Bronchial epithelial cell (primary cell): ENCODE measurements around the gene SEPTIN1. TPM values are rescaled to one million over a fixed set of nuclear protein-coding genes. Genes with fewer than 3 reads are reported as not detected.

ENCODE experiments used
- DNase-seq: peaks from one replicate; pipeline ENCODE4 v3.0.0-alpha.2; 2010; ENCODE audit warnings: low read depth
- FAIRE-seq: peaks from 2 replicates; lab custom pipeline; 2011; peaks lifted over from hg19 to GRCh38; lab: Jason Lieb, UNC
- H3K27me3 ChIP-seq: 2 replicates; pipeline ENCODE4 v1.5.1; 2011; ENCODE audit warnings: low read length; ENCODE audit not compliant: control insufficient read depth, insufficient read depth
- H3K36me3 ChIP-seq: 2 replicates; pipeline ENCODE4 v1.5.1; 2011; ENCODE audit warnings: low read length; ENCODE audit not compliant: control insufficient read depth, insufficient read depth
- H3K4me3 ChIP-seq: 2 replicates; pipeline ENCODE4 v1.5.1; 2011; ENCODE audit warnings: mild to moderate bottlenecking, low read depth, low read length, control low read depth
- total RNA-seq: library from RNA; depleted of rRNA; stranded (reverse); fragments of >200 nt; gene quantifications from 2 replicates; pipeline ENCODE4 v1.2.1, GENCODE V29; 2014
- TF ChIP-seq, protein P1 (sequence below): IDR thresholded peaks from 2 replicates; pipeline ENCODE4 v1.5.1; 2011; ENCODE audit warnings: mild to moderate bottlenecking, moderate library complexity, low read length, control low read depth, inconsistent platforms; ENCODE audit not compliant: insufficient read depth, severe bottlenecking

SEPTIN1 gene
- total RNA-seq, 1 donor from 2014 or later, result under 0.01 TPM

DNA sequence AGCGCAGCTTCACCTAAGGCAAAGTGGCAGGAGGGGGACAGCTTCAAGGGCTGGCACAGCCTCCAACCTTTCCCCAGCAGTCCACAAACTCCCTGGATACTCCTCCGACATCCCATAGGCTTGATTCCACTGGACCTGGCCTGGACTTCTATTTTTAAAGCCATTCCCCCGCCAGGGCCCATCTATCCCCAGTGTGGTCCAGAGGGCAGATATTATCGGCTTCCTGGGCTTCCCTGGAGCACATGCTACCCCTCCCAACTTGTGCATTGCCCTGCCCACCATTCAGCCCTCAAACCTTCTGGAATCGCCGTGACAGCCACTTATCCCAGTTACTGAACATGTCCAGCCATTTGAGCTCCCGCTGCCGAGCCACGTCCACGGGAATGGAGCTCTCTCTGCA, 17.2 kb downstream of the SEPTIN1 start:
- Histone ChIP-seq H3K27me3 (no peaks in the 10 kb centered on the region), H3K36me3 (peaks cover 19% of the 10 kb centered on the region), H3K4me3 (no peak overlapping the region)
- DNase-seq (no peak), FAIRE-seq (no peak)
- TF ChIP-seq, protein P1, sequence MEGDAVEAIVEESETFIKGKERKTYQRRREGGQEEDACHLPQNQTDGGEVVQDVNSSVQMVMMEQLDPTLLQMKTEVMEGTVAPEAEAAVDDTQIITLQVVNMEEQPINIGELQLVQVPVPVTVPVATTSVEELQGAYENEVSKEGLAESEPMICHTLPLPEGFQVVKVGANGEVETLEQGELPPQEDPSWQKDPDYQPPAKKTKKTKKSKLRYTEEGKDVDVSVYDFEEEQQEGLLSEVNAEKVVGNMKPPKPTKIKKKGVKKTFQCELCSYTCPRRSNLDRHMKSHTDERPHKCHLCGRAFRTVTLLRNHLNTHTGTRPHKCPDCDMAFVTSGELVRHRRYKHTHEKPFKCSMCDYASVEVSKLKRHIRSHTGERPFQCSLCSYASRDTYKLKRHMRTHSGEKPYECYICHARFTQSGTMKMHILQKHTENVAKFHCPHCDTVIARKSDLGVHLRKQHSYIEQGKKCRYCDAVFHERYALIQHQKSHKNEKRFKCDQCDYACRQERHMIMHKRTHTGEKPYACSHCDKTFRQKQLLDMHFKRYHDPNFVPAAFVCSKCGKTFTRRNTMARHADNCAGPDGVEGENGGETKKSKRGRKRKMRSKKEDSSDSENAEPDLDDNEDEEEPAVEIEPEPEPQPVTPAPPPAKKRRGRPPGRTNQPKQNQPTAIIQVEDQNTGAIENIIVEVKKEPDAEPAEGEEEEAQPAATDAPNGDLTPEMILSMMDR, result no peak

DNA sequence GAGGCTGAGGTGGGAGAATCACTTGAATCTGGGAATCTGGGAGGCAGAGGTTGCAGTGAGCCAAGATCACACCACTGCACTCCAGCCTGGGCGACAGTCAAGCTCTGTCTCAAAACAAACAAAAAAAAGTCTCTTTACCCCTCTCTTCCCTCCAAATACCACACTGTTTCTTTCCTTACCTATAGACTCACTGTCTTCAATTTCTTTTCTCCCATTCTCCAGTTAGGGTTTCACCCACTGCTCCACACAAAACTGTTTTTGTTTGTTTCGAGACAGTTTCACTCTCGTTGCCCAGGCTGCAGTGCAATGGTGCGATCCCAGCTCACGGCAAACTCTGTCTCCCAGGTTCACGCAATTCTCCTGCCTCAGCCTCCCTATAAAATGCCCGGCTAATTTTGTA, 21.2 kb downstream of the SEPTIN1 start:
- no peak overlapping the region for H3K4me3 ChIP-seq
- no peak for DNase-seq
- TF ChIP-seq, protein P1, result no peak
- FAIRE-seq, result no peak
- no peaks in the 10 kb centered on the region for H3K27me3 ChIP-seq
- H3K36me3 ChIP-seq, result peaks cover 21% of the 10 kb centered on the region

GRCh38 chr16:30359871-30360170, 22.5 kb downstream of the SEPTIN1 start:
- no peaks in the 10 kb centered on the region for H3K27me3 ChIP-seq
- DNase-seq (no peak), FAIRE-seq (no peak)
- H3K36me3 ChIP-seq, result peaks cover 13% of the 10 kb centered on the region
- TF ChIP-seq, protein P1, result no peak
- no peak overlapping the region for H3K4me3 ChIP-seq

- H3K4me3 ChIP-seq, result no peak overlapping the region
- TF ChIP-seq, protein P1, result no peak
- H3K27me3 ChIP-seq, result no peaks in the 10 kb centered on the region
- DNase-seq (no peak), FAIRE-seq (no peak)
- peaks cover 10% of the 10 kb centered on the region for H3K36me3 ChIP-seq
These were observed 23.1 kb downstream of the SEPTIN1 start for GRCh38 chr16:30358990-30359870.

DNA sequence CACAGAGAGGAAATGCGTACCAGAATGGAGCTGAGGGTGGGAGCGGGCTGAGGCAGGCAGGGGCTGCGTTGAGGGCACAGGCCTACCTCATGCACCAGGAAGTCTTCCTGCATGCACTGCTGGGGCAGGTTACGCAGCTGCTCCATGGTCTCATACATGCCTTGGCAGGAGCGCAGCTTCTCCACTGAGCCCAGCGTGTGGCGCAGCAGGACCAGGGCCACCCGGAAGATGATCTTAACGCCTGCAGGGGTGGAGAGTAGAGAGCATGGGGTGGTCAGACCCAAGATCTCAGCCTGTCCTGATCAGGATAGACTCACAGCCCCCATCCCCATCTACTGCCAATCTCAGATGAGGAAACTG, 23.8 kb downstream of the SEPTIN1 start:
- peaks cover 11% of the 10 kb centered on the region for H3K36me3 ChIP-seq
- no peaks in the 10 kb centered on the region for H3K27me3 ChIP-seq
- no peak for DNase-seq
- TF ChIP-seq, protein P1, result no peak
- no peak for FAIRE-seq
- no peak overlapping the region for H3K4me3 ChIP-seq
